H1 (cell line): ENCODE measurements around the gene NUCB1. TPM values are rescaled to one million over a fixed set of nuclear protein-coding genes. Genes with fewer than 3 reads are reported as not detected.

Experiments used
- CTCF ChIA-PET: fragments of 300-600 bp; sonication (Branson Sonifier 250); formaldehyde crosslinking; loops from one replicate; lab custom pipeline; 2021; ENCODE audit not compliant: partially characterized antibody; lab: Charles Lee
- POLR2A ChIA-PET: fragments of 300-600 bp; sonication (Branson Sonifier 250); formaldehyde crosslinking; loops from one replicate; lab custom pipeline; 2021; ENCODE audit warnings: inconsistent platforms; ENCODE audit not compliant: partially characterized antibody; lab: Charles Lee
- DNase-seq, 2 experiments: peaks; one replicate each; pipeline versions ENCODE4 v3.0.0 to v3.0.0-alpha.2; 2010 to 2022; ENCODE audit warnings: low spot score in 2 of 2, low read depth in 1 of 2, mixed read lengths in 1 of 2
- FAIRE-seq: peaks from 2 replicates; lab custom pipeline; 2011; peaks lifted over from hg19 to GRCh38; lab: Jason Lieb, UNC
- H2AFZ ChIP-seq: 2 replicates; pipeline ENCODE4 v1.8.1; 2012; ENCODE audit warnings: low read length, inconsistent platforms
- H2AK5ac ChIP-seq: 2 replicates; pipeline ENCODE4 v1.6.1; 2013; ENCODE audit warnings: low read depth, low read length
- H2BK120ac ChIP-seq: replicated peaks from 2 replicates; pipeline ENCODE3; 2013; ENCODE audit warnings: low read depth, low read length, inconsistent platforms
- H2BK12ac ChIP-seq: 2 replicates; pipeline ENCODE4 v1.6.1; 2013; ENCODE audit warnings: low read depth, low read length
- H2BK15ac ChIP-seq: 2 replicates; pipeline ENCODE4 v1.6.1; 2013; ENCODE audit warnings: low read length
- H2BK20ac ChIP-seq: 2 replicates; pipeline ENCODE4 v1.6.1; 2013; ENCODE audit warnings: low read length
- H2BK5ac ChIP-seq: 2 replicates; pipeline ENCODE4 v1.6.1; 2013; ENCODE audit warnings: low read depth, low read length
- H3K14ac ChIP-seq: 2 replicates; pipeline ENCODE4 v1.6.1; 2013; ENCODE audit warnings: inconsistent platforms; ENCODE audit not compliant: insufficient read length
- H3K18ac ChIP-seq: 2 replicates; pipeline ENCODE4 v1.6.1; 2013; ENCODE audit warnings: low read length; ENCODE audit errors: extremely low read depth
- H3K23ac ChIP-seq: 2 replicates; pipeline ENCODE4 v1.6.1; 2013; ENCODE audit warnings: inconsistent platforms; ENCODE audit not compliant: insufficient read length
- H3K23me2 ChIP-seq: 2 replicates; pipeline ENCODE4 v1.6.1; 2013; ENCODE audit warnings: low read depth, low read length
- H3K27ac ChIP-seq: 2 replicates; pipeline ENCODE4 v1.6.1; 2011; ENCODE audit warnings: low read depth, low read length, inconsistent platforms
- H3K27me3 ChIP-seq, 4 experiments: replicated peaks in 1 of 4; 1 replicate in 1 of 4; 2 replicates in 3 of 4; pipeline versions ENCODE4 v1.6.1 to v1.8.1; 2011 to 2013; ENCODE audit warnings: low read length in 3 of 4, mild to moderate bottlenecking in 3 of 4, inconsistent platforms in 2 of 4, mixed read lengths in 2 of 4, moderate library complexity in 1 of 4; ENCODE audit not compliant: control insufficient read depth in 3 of 4, insufficient read depth in 3 of 4; ENCODE audit errors: extremely low read depth in 1 of 4
- H3K36me3 ChIP-seq, 4 experiments: 2 replicates each; pipeline versions ENCODE4 v1.6.1 to v1.8.1; 2011 to 2013; ENCODE audit warnings: mild to moderate bottlenecking in 4 of 4, low read length in 3 of 4, moderate library complexity in 2 of 4, control low read depth in 1 of 4, inconsistent platforms in 1 of 4; ENCODE audit not compliant: insufficient read depth in 4 of 4, control insufficient read depth in 2 of 4
- H3K4ac ChIP-seq: replicated peaks from 2 replicates; pipeline ENCODE3; 2013; ENCODE audit warnings: low read length, low read depth, mixed read lengths, inconsistent platforms; ENCODE audit not compliant: insufficient read length
- H3K4me1 ChIP-seq, 4 experiments: replicated peaks in 1 of 4; 1 replicate in 1 of 4; 2 replicates in 3 of 4; pipeline versions ENCODE4 v1.6.1 to v1.8.1; 2011 to 2013; ENCODE audit warnings: low read length in 3 of 4, inconsistent platforms in 2 of 4, mixed read lengths in 1 of 4; ENCODE audit not compliant: insufficient read depth in 4 of 4, control insufficient read depth in 3 of 4
- H3K4me2 ChIP-seq, 2 experiments: 2 replicates each; pipeline versions ENCODE4 v1.6.1 to v1.8.1; 2011 to 2013; ENCODE audit warnings: low read depth in 2 of 2, low read length in 2 of 2, control low read depth in 1 of 2, inconsistent platforms in 1 of 2, mild to moderate bottlenecking in 1 of 2; ENCODE audit not compliant: insufficient read depth in 1 of 2
- H3K4me3 ChIP-seq, 4 experiments: fragments of 200-600, 300-600 bp in 1 of 4; sonication (generic), shearing (Covaris generic), sonication (Bioruptor Twin) in 1 of 4; 2 replicates each; pipeline versions ENCODE4 v1.5.1 to v1.8.1; 2011 to 2016; ENCODE audit warnings: low read length in 4 of 4, low read depth in 3 of 4, control low read depth in 2 of 4, inconsistent platforms in 2 of 4, mild to moderate bottlenecking in 2 of 4, mixed read lengths in 1 of 4, moderate library complexity in 1 of 4; ENCODE audit not compliant: insufficient read depth in 2 of 4; ENCODE audit errors: extremely low read depth in 1 of 4
- H3K56ac ChIP-seq: replicated peaks from 2 replicates; pipeline ENCODE3; 2013; ENCODE audit warnings: low read depth, mild to moderate bottlenecking, mixed read lengths, low read length, inconsistent platforms; ENCODE audit not compliant: insufficient read length
- H3K79me1 ChIP-seq: 2 replicates; pipeline ENCODE4 v1.6.1; 2013; ENCODE audit warnings: low read depth, low read length, control low read depth
- H3K79me2 ChIP-seq, 2 experiments: 2 replicates each; pipeline versions ENCODE4 v1.6.1 to v1.8.1; 2012 to 2013; ENCODE audit warnings: low read length in 2 of 2, mild to moderate bottlenecking in 2 of 2, inconsistent platforms in 1 of 2; ENCODE audit not compliant: insufficient read depth in 2 of 2, control insufficient read depth in 1 of 2
- H3K9ac ChIP-seq, 4 experiments: replicated peaks in 1 of 4; 1 replicate in 1 of 4; 2 replicates in 3 of 4; pipeline versions ENCODE4 v1.6.1 to v1.8.1; 2011 to 2013; ENCODE audit warnings: low read depth in 3 of 4, low read length in 3 of 4, control low read depth in 2 of 4, mild to moderate bottlenecking in 2 of 4, moderate library complexity in 2 of 4, inconsistent platforms in 1 of 4; ENCODE audit errors: extremely low read depth in 1 of 4
- H3K9me3 ChIP-seq, 2 experiments: 2 replicates each; pipeline versions ENCODE4 v1.6.1 to v1.8.1; 2012 to 2013; ENCODE audit warnings: mild to moderate bottlenecking in 2 of 2, moderate library complexity in 2 of 2, control low read depth in 1 of 2, inconsistent platforms in 1 of 2, low read depth in 1 of 2, low read length in 1 of 2, mixed read lengths in 1 of 2; ENCODE audit not compliant: insufficient read depth in 2 of 2
- H4K20me1 ChIP-seq, 2 experiments: replicated peaks in 1 of 2; 2 replicates each; pipeline versions ENCODE3 to v1.8.1; 2011 to 2013; ENCODE audit warnings: inconsistent platforms in 2 of 2, low read length in 2 of 2, mild to moderate bottlenecking in 1 of 2; ENCODE audit not compliant: insufficient read depth in 2 of 2, control insufficient read depth in 1 of 2
- H4K5ac ChIP-seq: 2 replicates; pipeline ENCODE4 v1.6.1; 2013; ENCODE audit warnings: low read length, low read depth, mixed read lengths, inconsistent platforms; ENCODE audit not compliant: insufficient read length
- H4K8ac ChIP-seq: 2 replicates; pipeline ENCODE4 v1.8.0; 2013; ENCODE audit warnings: mild to moderate bottlenecking, moderate library complexity, low read length, inconsistent platforms; ENCODE audit not compliant: insufficient read depth; ENCODE audit errors: extremely low read depth
- H4K91ac ChIP-seq: replicated peaks from 2 replicates; pipeline ENCODE3; 2013; ENCODE audit warnings: low read length, mixed read lengths, inconsistent platforms; ENCODE audit not compliant: insufficient read length
- CEBPB ChIP-seq: IDR thresholded peaks from 2 replicates; pipeline ENCODE4 v1.6.1; 2012; ENCODE audit warnings: low read depth, low read length
- CREB1 ChIP-seq: IDR thresholded peaks from 2 replicates; pipeline ENCODE4 v1.6.1; 2012; ENCODE audit warnings: inconsistent platforms
- CTBP2 ChIP-seq: IDR thresholded peaks from 2 replicates; pipeline ENCODE4 v1.7.0; 2011; ENCODE audit warnings: borderline replicate concordance, mild to moderate bottlenecking, moderate library complexity, mixed read lengths, low read length; ENCODE audit not compliant: insufficient read depth, insufficient read length
- KDM4A ChIP-seq: IDR thresholded peaks from one replicate; pipeline ENCODE4 v1.7.1; 2012; ENCODE audit warnings: low read depth, mild to moderate bottlenecking, moderate library complexity, low read length, inconsistent platforms; ENCODE audit not compliant: severe bottlenecking
- NANOG ChIP-seq: IDR thresholded peaks from 2 replicates; pipeline ENCODE4 v1.6.1; 2011; ENCODE audit warnings: low read length, low read depth, mild to moderate bottlenecking, inconsistent platforms; ENCODE audit not compliant: insufficient read depth, poor library complexity, severe bottlenecking
- RBBP5 ChIP-seq: IDR thresholded peaks from 2 replicates; pipeline ENCODE4 v1.7.1; 2012; ENCODE audit warnings: low read depth, mild to moderate bottlenecking, inconsistent platforms, low read length, moderate library complexity, borderline replicate concordance
- SIN3A ChIP-seq, 2 experiments: IDR thresholded peaks in 1 of 2; conservative IDR thresholded peaks in 1 of 2; 2 replicates each; pipeline ENCODE4 v1.6.1; 2011 to 2012; ENCODE audit warnings: low read length in 2 of 2, improper control_type of control experiment in 1 of 2, low read depth in 1 of 2, mild to moderate bottlenecking in 1 of 2
- TBP ChIP-seq: IDR thresholded peaks from 2 replicates; pipeline ENCODE4 v1.6.1; 2011; ENCODE audit warnings: low read depth, low read length, improper control_type of control experiment
- TEAD4 ChIP-seq: IDR thresholded peaks from 2 replicates; pipeline ENCODE4 v1.6.1; 2012; ENCODE audit warnings: low read depth, low read length, inconsistent platforms, mixed read lengths
- YY1 ChIP-seq: IDR thresholded peaks from 2 replicates; pipeline ENCODE4 v1.6.1; 2011; ENCODE audit warnings: low read depth, mild to moderate bottlenecking, low read length
- WGBS, 2 experiments: shearing (Covaris generic) in 1 of 2; methylation state at CpG; one replicate each; pipeline versions ENCODE4 v1.1.6 to v1.1.7; 2013 to 2015; ENCODE audit warnings: low lambda C conversion rate in 2 of 2, mixed read lengths in 2 of 2, inconsistent platforms in 1 of 2, low coverage in 1 of 2, missing lambda C conversion rate in 1 of 2; ENCODE audit not compliant: insufficient replicate concordance in 2 of 2, insufficient coverage in 1 of 2, insufficient read length in 1 of 2; ENCODE audit errors: extremely low coverage in 1 of 2, missing lambda C conversion rate in 1 of 2; 5-methylcytosine and 5-hydroxymethylcytosine counted together
- polyA plus RNA-seq, 7 experiments: library from polyadenylated mRNA; depleted of rRNA in 3 of 7; stranded (reverse) in 5 of 7; unstranded in 2 of 7; fragments of >200 nt in 5 of 7; fragments of 200-250 nt in 2 of 7; gene quantifications; 1 replicate in 5 of 7; 2 replicates in 1 of 7; 4 replicates in 1 of 7; pipeline versions ENCODE4 v1.2.1 to v1.2.3, GENCODE V29; 2011 to 2013; ENCODE audit warnings: missing spikeins in 2 of 7, mixed read lengths in 2 of 7
- total RNA-seq: library from RNA; stranded (reverse); fragmentation: NEBNext Ultra II Directional; extraction: Animal tissue kit (Norgen Biotek cat#: 25700); gene quantifications from 2 replicates; pipeline ENCODE4 v1.2.1, GENCODE V29; 2021
- TF ChIP-seq, protein P1 (sequence below), 3 experiments: IDR thresholded peaks; 1 replicate in 2 of 3; 2 replicates in 1 of 3; pipeline versions ENCODE4 v1.5.1 to v1.6.1; 2011; ENCODE audit warnings: low read length in 3 of 3, mild to moderate bottlenecking in 3 of 3, inconsistent platforms in 2 of 3, low read depth in 1 of 3, moderate library complexity in 1 of 3; ENCODE audit not compliant: insufficient read depth in 1 of 3; ENCODE audit errors: control extremely low read depth in 1 of 3

Gene NUCB1
- total and polyA plus RNA-seq, 2 of the 8 experiments (the other 6 are each of a cell fraction or from before 2014, with no cell fraction given), result 111 to 121 TPM

- Histone ChIP-seq H2BK120ac (no peak overlapping the region), H3K14ac (no peak overlapping the region), H3K9ac (no peak overlapping the region), H3K36me3 (no peaks in the 10 kb centered on the region), H3K4me2 (no peak overlapping the region), H3K79me1 (no peaks in the 10 kb centered on the region), H2BK12ac (no peak overlapping the region), H2BK5ac (no peak overlapping the region), H4K20me1 (peaks cover 0 to 2% of the 10 kb centered on the region in 2 experiments), H4K8ac (no peak overlapping the region), H3K18ac (no peak overlapping the region), H3K4ac (no peak overlapping the region), H3K27ac (no peak overlapping the region), H2AK5ac (no peak overlapping the region), H3K23ac (no peak overlapping the region), H3K23me2 (no peaks in the 10 kb centered on the region), H3K27me3 (no peaks in the 10 kb centered on the region), H3K4me3 (no peak overlapping the region), H2BK20ac (no peak overlapping the region), H3K4me1 (0 out of 7 replicates have a peak, but pooled peaks cover 0 to 2% (median 0%) of the 10 kb centered on the region in 4 experiments), H3K56ac (no peak overlapping the region), H2AFZ (no peak overlapping the region), H3K79me2 (no peaks in the 10 kb centered on the region), H2BK15ac (no peak overlapping the region), H4K5ac (no peak overlapping the region), H4K91ac (no peak overlapping the region), H3K9me3 (no peaks in the 10 kb centered on the region)
- FAIRE-seq, result no peak
- CTCF ChIA-PET, result interaction anchor here (0.6 kb wide), 1 partner anchor 10 kb away, joined by 3 read pairs; no protein-coding TSS in a partner anchor
- no peak for DNase-seq
- POLR2A ChIA-PET, result interaction anchor here (0.6 to 2.3 kb wide), 6 partner anchors 17 to 36 kb away, joined by 3 to 6 read pairs (median 5); partner anchors contain the start of gene FTL
- 93% methylated on average over 5 of the region's 5 CpGs; no CpG with 5 or more reads in 1 of the 2 experiments for WGBS, 2 experiments
- no peak for TF ChIP-seq SIN3A (conservative IDR thresholded peaks at IDR 0.05 in 1 of 2, IDR thresholded peaks at IDR 0.05 in 1 of 2; ENCODE audit: low read depth in 1 of 2, low read length in 2 of 2)
- no peak for TF ChIP-seq TBP
- no peak for TF ChIP-seq CREB1
- no peak for TF ChIP-seq NANOG
- TF ChIP-seq KDM4A, result no peak
- no peak for TF ChIP-seq TEAD4
- TF ChIP-seq CEBPB, result no peak
- no peak for TF ChIP-seq RBBP5
- TF ChIP-seq, protein P1, sequence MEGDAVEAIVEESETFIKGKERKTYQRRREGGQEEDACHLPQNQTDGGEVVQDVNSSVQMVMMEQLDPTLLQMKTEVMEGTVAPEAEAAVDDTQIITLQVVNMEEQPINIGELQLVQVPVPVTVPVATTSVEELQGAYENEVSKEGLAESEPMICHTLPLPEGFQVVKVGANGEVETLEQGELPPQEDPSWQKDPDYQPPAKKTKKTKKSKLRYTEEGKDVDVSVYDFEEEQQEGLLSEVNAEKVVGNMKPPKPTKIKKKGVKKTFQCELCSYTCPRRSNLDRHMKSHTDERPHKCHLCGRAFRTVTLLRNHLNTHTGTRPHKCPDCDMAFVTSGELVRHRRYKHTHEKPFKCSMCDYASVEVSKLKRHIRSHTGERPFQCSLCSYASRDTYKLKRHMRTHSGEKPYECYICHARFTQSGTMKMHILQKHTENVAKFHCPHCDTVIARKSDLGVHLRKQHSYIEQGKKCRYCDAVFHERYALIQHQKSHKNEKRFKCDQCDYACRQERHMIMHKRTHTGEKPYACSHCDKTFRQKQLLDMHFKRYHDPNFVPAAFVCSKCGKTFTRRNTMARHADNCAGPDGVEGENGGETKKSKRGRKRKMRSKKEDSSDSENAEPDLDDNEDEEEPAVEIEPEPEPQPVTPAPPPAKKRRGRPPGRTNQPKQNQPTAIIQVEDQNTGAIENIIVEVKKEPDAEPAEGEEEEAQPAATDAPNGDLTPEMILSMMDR (IDR thresholded peaks at IDR 0.05; ENCODE audit: control extremely low read depth in 1 of 3, insufficient read depth in 1 of 3, low read depth in 1 of 3, low read length in 3 of 3), result no peak
- TF ChIP-seq YY1, result no peak
- no peak for TF ChIP-seq CTBP2
Observed at GRCh38 chr19:48945415-48945814, 45.3 kb downstream of the NUCB1 start.
